H1 (cell line): ENCODE measurements around the gene MIR17HG. TPM values are rescaled to one million over a fixed set of nuclear protein-coding genes. Genes with fewer than 3 reads are reported as not detected.

ENCODE experiments used
- CBX5 ChIP-seq: fragments of 300-800, 300-1000 bp; sonication (generic); IDR thresholded peaks from 2 replicates; pipeline ENCODE4 v1.7.1; 2016; ENCODE audit warnings: antibody characterized with exemption, low read length, low read depth
- CHD7 ChIP-seq: fragments of 300-600 bp; sonication (generic); IDR thresholded peaks from 2 replicates; pipeline ENCODE4 v1.7.1; 2012; ENCODE audit warnings: low read length, moderate library complexity, mild to moderate bottlenecking, inconsistent platforms; ENCODE audit not compliant: insufficient replicate concordance
- GABPA ChIP-seq: IDR thresholded peaks from 2 replicates; pipeline ENCODE4 v1.6.1; 2011; ENCODE audit warnings: mild to moderate bottlenecking, low read length, moderate library complexity, borderline replicate concordance; ENCODE audit not compliant: insufficient read depth
- GTF2F1 ChIP-seq: IDR thresholded peaks from 2 replicates; pipeline ENCODE4 v1.6.1; 2012; ENCODE audit warnings: low read depth, low read length, improper control_type of control experiment, borderline replicate concordance
- HDAC6 ChIP-seq: IDR thresholded peaks from one replicate; pipeline ENCODE4 v1.7.1; 2012; ENCODE audit warnings: low read depth, mild to moderate bottlenecking, inconsistent platforms, low read length, moderate library complexity
- KDM1A ChIP-seq: fragments of 200-600, 300-600 bp; sonication (generic); IDR thresholded peaks from 2 replicates; pipeline ENCODE4 v1.7.1; 2016; ENCODE audit warnings: mild to moderate bottlenecking, low read length, borderline replicate concordance
- KDM5A ChIP-seq: fragments of 200-600 bp; IDR thresholded peaks from 2 replicates; pipeline ENCODE4 v1.7.1; 2012; ENCODE audit warnings: mild to moderate bottlenecking, low read length, inconsistent platforms, mixed read lengths
- NANOG ChIP-seq: IDR thresholded peaks from 2 replicates; pipeline ENCODE4 v1.6.1; 2011; ENCODE audit warnings: low read length, low read depth, mild to moderate bottlenecking, inconsistent platforms; ENCODE audit not compliant: insufficient read depth, poor library complexity, severe bottlenecking
- SP2 ChIP-seq: IDR thresholded peaks from 2 replicates; pipeline ENCODE4 v1.6.1; 2012; ENCODE audit warnings: mild to moderate bottlenecking, low read length, inconsistent platforms
- TCF12 ChIP-seq: IDR thresholded peaks from 2 replicates; pipeline ENCODE4 v1.6.1; 2011; ENCODE audit warnings: low read depth, mild to moderate bottlenecking, low read length
- ZNF274 ChIP-seq: IDR thresholded peaks from 2 replicates; pipeline ENCODE4 v1.7.0; 2012; ENCODE audit warnings: low read length, borderline replicate concordance; ENCODE audit errors: extremely low read depth
- polyA plus RNA-seq, 7 experiments: library from polyadenylated mRNA; depleted of rRNA in 3 of 7; stranded (reverse) in 5 of 7; unstranded in 2 of 7; fragments of >200 nt in 5 of 7; fragments of 200-250 nt in 2 of 7; gene quantifications; 1 replicate in 5 of 7; 2 replicates in 1 of 7; 4 replicates in 1 of 7; pipeline versions ENCODE4 v1.2.1 to v1.2.3, GENCODE V29; 2011 to 2013; ENCODE audit warnings: missing spikeins in 2 of 7, mixed read lengths in 2 of 7
- total RNA-seq: library from RNA; stranded (reverse); fragmentation: NEBNext Ultra II Directional; extraction: Animal tissue kit (Norgen Biotek cat#: 25700); gene quantifications from 2 replicates; pipeline ENCODE4 v1.2.1, GENCODE V29; 2021

Gene MIR17HG
- total and polyA plus RNA-seq, 2 of the 8 experiments (the other 6 are each of a cell fraction or from before 2014, with no cell fraction given), result 11.5 to 36.9 TPM

DNA sequence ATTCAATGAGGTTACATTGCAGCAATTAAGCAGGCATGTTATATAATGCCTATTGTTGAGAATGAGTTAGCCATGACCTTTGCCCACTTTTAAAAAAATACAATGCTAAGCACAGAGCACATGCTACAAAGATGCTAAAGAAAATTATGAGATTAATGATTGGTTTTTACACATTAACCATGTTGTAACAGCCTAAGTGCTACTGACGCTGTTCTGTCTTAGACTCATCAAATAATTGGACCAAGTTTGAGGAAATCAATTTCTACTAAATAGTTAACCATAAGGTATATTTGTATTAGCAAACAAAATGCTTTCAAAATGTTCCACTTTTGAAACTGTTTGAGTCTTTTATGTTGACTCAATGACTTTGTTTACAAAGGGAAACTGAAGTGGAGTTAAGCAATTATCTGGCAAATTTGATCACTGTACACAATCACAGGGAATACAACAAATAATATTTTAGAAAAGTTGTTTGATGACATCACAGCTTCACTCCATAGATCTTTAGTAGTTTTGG lies 14.3 kb downstream of the MIR17HG start (continued):
- no peak for TF ChIP-seq HDAC6
- no peak for TF ChIP-seq CBX5
- TF ChIP-seq KDM1A, result no peak
- no peak for TF ChIP-seq SP2
- TF ChIP-seq GABPA, result no peak
- no peak for TF ChIP-seq NANOG
- no peak for TF ChIP-seq KDM5A
- TF ChIP-seq GTF2F1, result no peak
- no peak for TF ChIP-seq CHD7
- no peak for TF ChIP-seq TCF12
- TF ChIP-seq ZNF274, result no peak
